HL-60/S4 (cell line): Measurements from ENCODE around the gene MMUT.
"Not testable (repeated sequence)": the region's sequence is repeated elsewhere in the genome, so short reads cannot be mapped to it uniquely, and the experiment has no call there.

ENCODE experiments used
- in situ Hi-C: fragments of 300-500 bp; cut with MboI; formaldehyde crosslinking; loops from 2 replicates; pipeline ENCODE4 v1.14.3; 2022; ENCODE audit warnings: low sequenced_read_pairs

MMUT gene

GRCh38 chr6:49430187-49430586, 32.9 kb downstream of the MMUT start:
- in situ Hi-C loops: no loop called here

DNA sequence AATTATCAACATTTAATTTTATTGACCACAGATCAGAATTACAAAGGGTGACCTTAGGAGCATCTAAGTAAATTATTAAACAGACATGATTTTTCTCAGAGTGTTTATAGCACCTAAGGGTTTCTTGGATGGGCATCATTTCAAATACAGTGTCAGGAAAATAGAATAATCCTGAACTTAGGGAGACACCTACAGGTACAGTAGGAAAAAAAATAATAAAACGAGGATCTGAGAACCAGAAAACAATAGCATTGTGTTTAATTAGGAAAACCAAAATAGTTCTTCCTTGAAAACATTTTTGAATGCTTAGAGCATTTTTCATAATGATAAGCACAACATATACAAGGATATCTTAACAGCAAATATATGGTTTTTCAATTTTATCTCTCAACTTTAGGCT, 39.2 kb downstream of the MMUT start:
- in situ Hi-C loops: no loop called here

- in situ Hi-C loops: no loop called here
Measured at GRCh38 chr6:49416195-49416594, 46.9 kb downstream of the MMUT start.

DNA sequence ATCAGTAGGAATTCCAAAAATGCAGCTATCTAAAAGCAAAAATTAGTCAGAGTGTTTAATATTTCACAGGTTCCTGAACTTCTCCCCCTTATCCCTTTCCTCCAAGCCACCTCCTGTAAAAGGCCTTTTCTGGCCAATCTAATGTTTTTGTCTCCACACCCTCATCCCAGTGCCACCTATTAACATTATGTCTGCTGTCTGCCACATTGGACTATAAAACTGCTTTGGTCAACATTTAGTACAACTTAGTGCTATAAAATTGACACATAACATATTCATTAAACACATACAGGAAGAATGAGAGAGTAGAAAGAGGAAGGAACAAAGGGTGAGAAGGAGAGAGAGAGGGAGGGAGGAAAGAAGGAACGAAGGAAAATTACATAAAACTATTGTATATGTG, 47.7 kb downstream of the MMUT start:
- in situ Hi-C loops: no loop called here

DNA sequence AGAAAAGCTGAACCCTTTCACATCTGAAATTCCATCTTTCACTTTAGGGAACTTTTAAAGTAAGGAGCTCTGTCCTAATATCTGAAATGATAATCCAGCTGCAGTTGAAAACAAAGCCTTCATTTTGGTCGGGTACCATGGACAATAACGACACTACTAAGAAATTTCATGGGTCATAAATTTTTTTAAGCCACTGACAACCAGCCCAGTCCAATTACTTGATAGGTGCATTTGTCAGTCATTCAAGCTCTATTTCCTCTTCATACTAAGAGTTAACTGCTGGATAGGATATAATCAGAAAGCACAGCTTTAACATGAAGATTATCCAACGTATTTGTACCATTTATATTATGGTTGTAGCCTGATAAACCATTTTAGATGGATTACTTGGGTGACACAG, 52.5 kb downstream of the MMUT start:
- in situ Hi-C loops: no loop called here

- in situ Hi-C loops: no loop called here
Measured at GRCh38 chr6:49409951-49410542, 53.0 kb downstream of the MMUT start.

DNA sequence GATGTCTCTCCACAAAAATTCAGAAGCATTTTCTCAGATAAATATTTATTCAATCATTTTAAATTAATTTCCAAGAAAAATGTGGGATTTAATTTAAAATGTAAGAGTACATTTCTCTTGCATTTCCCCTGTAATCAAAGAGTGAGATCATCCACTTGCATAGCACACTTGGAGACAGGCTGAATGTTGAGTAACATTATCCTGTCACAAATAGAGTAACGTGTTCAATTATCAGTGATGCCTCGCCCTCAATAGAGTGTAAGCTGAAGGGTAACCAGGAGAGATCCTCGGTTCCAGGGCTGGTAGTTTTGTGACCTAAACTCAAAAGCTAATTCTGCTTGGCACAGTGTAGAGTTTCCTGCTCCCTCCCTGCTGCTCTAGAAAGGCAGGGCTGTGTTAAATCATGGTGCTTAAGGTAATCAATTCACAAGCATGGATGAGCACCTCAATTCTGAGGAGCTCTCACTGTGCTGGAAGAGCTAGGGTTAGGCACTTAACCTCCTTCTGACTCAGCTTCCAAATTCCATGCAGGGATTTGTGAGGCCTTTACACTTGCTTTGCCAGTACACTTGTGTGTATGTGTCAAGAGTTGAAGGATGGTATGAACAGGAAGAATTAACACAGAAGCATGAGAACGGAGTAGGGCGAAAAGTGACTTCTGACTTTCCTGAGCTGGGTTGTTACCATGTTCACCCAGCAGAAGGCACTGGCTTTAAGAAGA, 56.6 kb downstream of the MMUT start:
- in situ Hi-C loops: no loop called here

GRCh38 chr6:49401063-49401462, 62.0 kb downstream of the MMUT start:
- in situ Hi-C loops: no loop called here

- in situ Hi-C loops: not testable (repeated sequence)
Measured at GRCh38 chr6:49386667-49387508, 76.2 kb downstream of the MMUT start.

DNA sequence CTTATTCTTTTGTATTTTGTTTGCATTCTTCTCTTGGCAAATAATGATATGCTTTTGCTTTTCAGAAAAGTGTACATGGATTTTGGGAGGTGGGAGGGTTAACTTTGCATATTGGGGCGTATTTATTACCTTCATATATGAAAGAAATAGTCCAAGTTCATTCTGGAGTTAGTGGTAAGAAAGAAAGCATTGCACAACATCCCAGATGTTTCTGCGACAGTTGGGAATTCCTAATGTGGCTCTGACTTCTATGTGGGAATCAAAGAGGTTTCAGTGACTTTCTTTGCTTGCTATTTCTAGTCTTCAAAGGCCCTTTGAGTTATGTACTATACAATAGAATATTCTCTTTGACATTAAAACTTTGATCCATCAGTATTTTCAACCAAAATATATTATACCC, 78.1 kb downstream of the MMUT start:
- in situ Hi-C loops: no loop called here
